PC-3 (cell line): ENCODE results near the gene FCN3. TPM values are rescaled to one million over a fixed set of nuclear protein-coding genes. Genes with fewer than 3 reads are reported as not detected.
A peak's percentile ranks its signal among the peaks of the same experiment; 100 is the strongest.

Source experiments
- ATAC-seq: fragments of 200-7000 bp; cut with Tn5 transposase; 2 replicates; pipeline ENCODE4 v1.9.1; 2020; ENCODE audit warnings: mild to moderate bottlenecking, moderate library complexity
- BruUV-seq: library from RNA; stranded (reverse); fragments of 400-500 nt; replicated peaks from 2 replicates; lab custom pipeline; 2021; lab: Mats Ljungman, UMichigan
- CTCF ChIA-PET: fragments of 300-600 bp; sonication (Branson Sonifier 250); formaldehyde crosslinking; loops from one replicate; lab custom pipeline; 2022; ENCODE audit warnings: antibody characterized with exemption; lab: Charles Lee
- POLR2A ChIA-PET: fragments of 300-600 bp; sonication (Branson Sonifier 250); formaldehyde crosslinking; loops from one replicate; lab custom pipeline; 2022; ENCODE audit warnings: antibody characterized with exemption; ENCODE audit not compliant: unreplicated experiment; lab: Charles Lee
- DNase-seq: peaks from one replicate; pipeline ENCODE4 v3.0.0-alpha.2; 2015
- H2AFZ ChIP-seq: fragments of 300-600 bp; sonication (generic); 2 replicates; pipeline ENCODE4 v1.6.0; 2016; ENCODE audit warnings: antibody characterized with exemption, low read length
- H3F3A ChIP-seq: fragments of 300-600 bp; sonication (generic); one replicate; pipeline ENCODE4 v1.6.0; 2017; ENCODE audit warnings: antibody characterized with exemption, low read length, control low read depth, mild to moderate bottlenecking; ENCODE audit not compliant: unreplicated experiment
- H3K27ac ChIP-seq: fragments of 300-600 bp; sonication (generic); 2 replicates; pipeline ENCODE4 v1.5.1; 2016; ENCODE audit warnings: mild to moderate bottlenecking, low read length
- H3K27me3 ChIP-seq: fragments of 300-600 bp; sonication (generic); 2 replicates; pipeline ENCODE4 v1.6.1; 2016; ENCODE audit warnings: low read length, mixed read lengths
- H3K36me3 ChIP-seq: fragments of 300-600 bp; sonication (generic); 2 replicates; pipeline ENCODE4 v1.6.1; 2016; ENCODE audit warnings: low read depth, mixed run types, low read length, mixed read lengths
- H3K4me1 ChIP-seq: fragments of 300-600 bp; sonication (generic); 2 replicates; pipeline ENCODE4 v1.5.1; 2016; ENCODE audit warnings: low read length; ENCODE audit not compliant: insufficient read depth
- H3K4me2 ChIP-seq: fragments of 300-600 bp; sonication (generic); 2 replicates; pipeline ENCODE4 v1.6.0; 2016; ENCODE audit warnings: low read length
- H3K4me3 ChIP-seq: fragments of 300-600 bp; sonication (generic); 2 replicates; pipeline ENCODE4 v1.5.1; 2016; ENCODE audit warnings: mild to moderate bottlenecking, low read length, mixed read lengths
- H3K79me2 ChIP-seq: fragments of 300-600 bp; sonication (generic); 2 replicates; pipeline ENCODE4 v1.6.1; 2017; ENCODE audit warnings: low read length, mixed read lengths
- H3K9ac ChIP-seq: fragments of 300-600 bp; sonication (generic); 2 replicates; pipeline ENCODE4 v1.6.0; 2016; ENCODE audit warnings: mild to moderate bottlenecking, low read length
- H3K9me2 ChIP-seq: fragments of 300-600 bp; sonication (generic); replicated peaks from 2 replicates; pipeline ENCODE4 v1.6.1; 2016; ENCODE audit warnings: mixed run types, low read length, mixed read lengths
- H3K9me3 ChIP-seq: fragments of 300-600 bp; sonication (generic); 2 replicates; pipeline ENCODE4 v1.6.1; 2016; ENCODE audit warnings: low read length, mixed read lengths
- H4K20me1 ChIP-seq: fragments of 300-600 bp; sonication (generic); 2 replicates; pipeline ENCODE4 v1.6.1; 2016; ENCODE audit warnings: low read length, mixed read lengths
- EZH2 ChIP-seq: fragments of 300-600 bp; sonication (generic); IDR thresholded peaks from one replicate; pipeline ENCODE4 v1.6.1; 2017; ENCODE audit warnings: antibody characterized with exemption, mild to moderate bottlenecking, low read length; ENCODE audit not compliant: unreplicated experiment
- EZH2phosphoT487 ChIP-seq: fragments of 300-600 bp; sonication (generic); IDR thresholded peaks from 2 replicates; pipeline ENCODE4 v1.6.1; 2018; ENCODE audit warnings: mild to moderate bottlenecking, antibody characterized with exemption, low read length, borderline replicate concordance
- intact Hi-C: fragments of 100-400 bp; cut with micrococcal nuclease; formaldehyde crosslinking; loops from 2 replicates; pipeline ENCODE4 v1.9.0; 2023
- total RNA-seq: library from RNA; depleted of rRNA; stranded (reverse); fragments of >200 nt; gene quantifications from 2 replicates; pipeline ENCODE4 v1.2.3, GENCODE V29; 2014
- TF ChIP-seq, protein P1 (sequence below): fragments of 300-600 bp; sonication (generic); conservative IDR thresholded peaks from 2 replicates; pipeline ENCODE4 v1.5.1; 2017; ENCODE audit warnings: antibody characterized with exemption, low read depth, mild to moderate bottlenecking, low read length

FCN3 gene
- total RNA-seq, 1 experiment from 2014 or later, result not detected

DNA sequence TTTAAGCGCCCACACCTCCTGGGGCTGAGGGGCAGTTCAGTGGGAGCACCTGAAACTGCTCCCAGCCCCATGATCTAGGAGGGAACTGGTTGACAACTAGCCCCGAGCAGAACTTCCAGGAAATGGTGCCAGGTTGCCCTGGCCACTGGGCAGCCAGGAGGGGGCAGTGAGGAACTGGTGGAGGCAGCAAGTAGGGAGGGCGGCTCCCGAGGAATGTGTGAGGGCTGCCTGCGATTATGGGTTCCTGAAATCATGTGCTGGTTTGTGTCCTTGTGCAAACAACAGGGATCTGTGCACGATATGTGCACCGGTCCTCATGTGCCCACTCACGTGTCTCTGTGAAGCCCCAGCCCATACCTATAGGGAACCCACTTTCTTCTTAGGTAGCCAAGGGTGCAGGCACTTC is 27.7 kb upstream of the FCN3 start:
- Histone ChIP-seq H3K9me2 (no peaks in the 10 kb centered on the region), H3K27ac (no peak overlapping the region), H3K4me1 (peaks cover 3% of the 10 kb centered on the region; the same call in 1 of the 2 replicates), H3K79me2 (no peaks in the 10 kb centered on the region), H3K4me3 (no peak overlapping the region), H3K27me3 (no peaks in the 10 kb centered on the region), H3K36me3 (peaks cover 2% of the 10 kb centered on the region), H3K9me3 (no peaks in the 10 kb centered on the region), H3F3A (no peaks in the 10 kb centered on the region), H3K4me2 (no peak overlapping the region), H3K9ac (no peak overlapping the region), H4K20me1 (no peaks in the 10 kb centered on the region), H2AFZ (no peak overlapping the region)
- TF ChIP-seq EZH2 (no peak), EZH2phosphoT487 (no peak)
- TF ChIP-seq, protein P1, sequence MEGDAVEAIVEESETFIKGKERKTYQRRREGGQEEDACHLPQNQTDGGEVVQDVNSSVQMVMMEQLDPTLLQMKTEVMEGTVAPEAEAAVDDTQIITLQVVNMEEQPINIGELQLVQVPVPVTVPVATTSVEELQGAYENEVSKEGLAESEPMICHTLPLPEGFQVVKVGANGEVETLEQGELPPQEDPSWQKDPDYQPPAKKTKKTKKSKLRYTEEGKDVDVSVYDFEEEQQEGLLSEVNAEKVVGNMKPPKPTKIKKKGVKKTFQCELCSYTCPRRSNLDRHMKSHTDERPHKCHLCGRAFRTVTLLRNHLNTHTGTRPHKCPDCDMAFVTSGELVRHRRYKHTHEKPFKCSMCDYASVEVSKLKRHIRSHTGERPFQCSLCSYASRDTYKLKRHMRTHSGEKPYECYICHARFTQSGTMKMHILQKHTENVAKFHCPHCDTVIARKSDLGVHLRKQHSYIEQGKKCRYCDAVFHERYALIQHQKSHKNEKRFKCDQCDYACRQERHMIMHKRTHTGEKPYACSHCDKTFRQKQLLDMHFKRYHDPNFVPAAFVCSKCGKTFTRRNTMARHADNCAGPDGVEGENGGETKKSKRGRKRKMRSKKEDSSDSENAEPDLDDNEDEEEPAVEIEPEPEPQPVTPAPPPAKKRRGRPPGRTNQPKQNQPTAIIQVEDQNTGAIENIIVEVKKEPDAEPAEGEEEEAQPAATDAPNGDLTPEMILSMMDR, result peak; percentile 57
- no TSS peak for BruUV-seq
- ChIA-PET POLR2A (no interaction called here), CTCF (no interaction called here)
- DNase-seq (peak; percentile 53), ATAC-seq (peak; percentile 17)
- intact Hi-C loops, result loop anchor here (5.0 kb wide), 1 partner anchor 260 kb away; no protein-coding TSS in a partner anchor

DNA sequence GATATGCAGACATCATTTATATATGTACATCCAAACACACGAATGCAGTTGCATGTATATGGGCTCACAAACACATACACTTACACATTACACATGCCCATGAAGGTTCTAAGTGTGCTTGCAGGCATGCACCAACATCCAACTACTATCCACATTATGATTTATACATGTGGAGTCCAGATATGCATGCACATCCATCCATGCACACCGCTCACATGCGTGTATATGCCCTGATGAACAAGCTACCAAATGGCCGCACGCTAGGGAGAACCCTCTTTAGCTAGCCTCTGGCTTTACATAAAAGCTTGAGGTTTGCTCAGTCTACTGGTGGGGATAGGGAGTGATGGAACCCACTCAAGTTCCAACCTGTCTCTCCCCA is 26.3 kb upstream of the FCN3 start:
- no TSS peak for BruUV-seq
- Histone ChIP-seq H4K20me1 (no peaks in the 10 kb centered on the region), H3K4me1 (peaks cover 3% of the 10 kb centered on the region; the same call in 1 of the 2 replicates), H3K9ac (no peak overlapping the region), H3K4me3 (no peak overlapping the region), H3K27ac (no peak overlapping the region), H3K9me3 (no peaks in the 10 kb centered on the region), H2AFZ (no peak overlapping the region), H3K27me3 (no peaks in the 10 kb centered on the region), H3K9me2 (no peaks in the 10 kb centered on the region), H3F3A (no peaks in the 10 kb centered on the region), H3K36me3 (no peaks in the 10 kb centered on the region), H3K4me2 (no peak overlapping the region), H3K79me2 (no peaks in the 10 kb centered on the region)
- no peak for DNase-seq
- CTCF ChIA-PET, result no interaction called here
- POLR2A ChIA-PET, result no interaction called here
- intact Hi-C loops, result loop anchor here (5.0 kb wide), 1 partner anchor 261 kb away; no protein-coding TSS in a partner anchor
- TF ChIP-seq EZH2phosphoT487 (no peak), EZH2 (no peak)
- TF ChIP-seq, protein P1, result no peak
- no peak for ATAC-seq

DNA sequence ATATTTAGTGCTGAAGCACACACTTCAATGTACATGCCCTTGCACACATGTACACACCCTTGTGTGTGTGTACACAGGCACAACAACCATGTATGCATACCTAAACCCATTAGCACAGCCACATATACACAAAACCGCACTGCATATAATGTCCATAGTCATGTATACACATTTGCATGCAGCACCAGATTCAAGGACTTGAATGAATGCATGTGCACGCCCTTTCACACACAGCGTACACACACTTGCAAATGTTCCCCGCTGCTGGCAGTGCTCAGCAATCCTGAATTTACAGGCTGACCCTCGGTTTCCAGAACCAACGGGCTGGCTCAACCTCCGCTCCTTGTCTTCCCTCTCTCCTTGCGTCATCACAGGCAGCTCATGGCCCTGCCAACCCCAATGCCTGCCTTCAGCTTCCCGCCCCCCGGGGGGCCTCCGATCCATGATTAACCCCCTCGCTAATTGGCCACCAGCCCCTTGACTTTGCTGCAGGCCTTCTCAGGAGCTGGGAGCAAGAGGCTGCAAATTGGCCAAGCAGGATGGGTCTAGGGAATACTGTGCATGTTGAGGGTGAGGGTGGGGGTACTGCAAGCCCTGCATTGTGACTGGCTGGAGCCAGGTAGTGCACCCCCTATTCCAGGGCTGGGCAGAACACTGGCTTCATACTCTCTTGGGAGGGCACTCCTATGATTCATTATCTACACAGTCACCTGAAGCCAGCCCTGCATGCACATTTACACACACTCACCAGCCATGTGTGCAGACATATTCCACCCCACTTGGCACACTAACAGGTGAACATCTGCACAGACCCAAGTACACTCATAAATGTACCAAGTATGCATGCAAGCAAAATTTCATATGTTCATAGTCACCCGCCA is 25.7 kb upstream of the FCN3 start:
- Histone ChIP-seq H4K20me1 (no peaks in the 10 kb centered on the region), H3F3A (no peaks in the 10 kb centered on the region), H3K4me3 (no peak overlapping the region), H3K9me2 (no peaks in the 10 kb centered on the region), H3K79me2 (no peaks in the 10 kb centered on the region), H3K36me3 (no peaks in the 10 kb centered on the region), H2AFZ (no peak overlapping the region), H3K4me2 (no peak overlapping the region), H3K27ac (no peak overlapping the region), H3K9ac (no peak overlapping the region), H3K4me1 (peaks cover 3% of the 10 kb centered on the region; the same call in 1 of the 2 replicates), H3K27me3 (no peaks in the 10 kb centered on the region), H3K9me3 (no peaks in the 10 kb centered on the region)
- ATAC-seq (peak; percentile 37), DNase-seq (peak; percentile 21)
- TF ChIP-seq EZH2 (no peak), EZH2phosphoT487 (no peak)
- TF ChIP-seq, protein P1, result no peak
- intact Hi-C loops, result loop anchor here (5.0 kb wide), 1 partner anchor 262 kb away; no protein-coding TSS in a partner anchor
- no TSS peak for BruUV-seq
- CTCF ChIA-PET, result no interaction called here
- POLR2A ChIA-PET, result no interaction called here
